SK-N-SH (cell line): ENCODE measurements around the gene RASGRP4. TPM values are rescaled to one million over a fixed set of nuclear protein-coding genes. Genes with fewer than 3 reads are reported as not detected.

Experiments
- CTCF ChIA-PET: fragments of 300-600, 350-600 bp; formaldehyde crosslinking; extraction: SDS; loops from one replicate; lab custom pipeline; 2021; lab: Yijun Ruan, JAX
- POLR2A ChIA-PET: fragments of 350-600 bp; sonication (Branson Sonifier 250); formaldehyde crosslinking; extraction: SDS; loops from one replicate; lab custom pipeline; 2020; ENCODE audit warnings: antibody characterized with exemption, inconsistent platforms; lab: Yijun Ruan, JAX
- DNase-seq: peaks from one replicate; pipeline ENCODE4 v3.0.0; 2012
- H2AFZ ChIP-seq: fragments of 200-600 bp; sonication (generic); 2 replicates; pipeline ENCODE4 v1.8.1; 2016; ENCODE audit warnings: antibody characterized with exemption, mild to moderate bottlenecking, low read depth
- H3F3A ChIP-seq: fragments of 200-600 bp; sonication (generic); replicated peaks from 2 replicates; pipeline ENCODE3; 2016; ENCODE audit warnings: antibody characterized with exemption, mild to moderate bottlenecking; ENCODE audit not compliant: insufficient read depth
- H3K27ac ChIP-seq, 2 experiments: fragments of 200-500 bp in 1 of 2; fragments of 200-600 bp in 1 of 2; sonication (Bioruptor generic) in 1 of 2; sonication (generic), shearing (Covaris generic) in 1 of 2; 2 replicates each; pipeline versions ENCODE4 v1.5.1 to v1.6.1; 2014 to 2016; ENCODE audit warnings: low read depth in 2 of 2, inconsistent platforms in 1 of 2, low read length in 1 of 2, mild to moderate bottlenecking in 1 of 2, mixed read lengths in 1 of 2
- H3K27me3 ChIP-seq: fragments of 200-600 bp; sonication (generic), shearing (Covaris generic); 2 replicates; pipeline ENCODE4 v1.6.1; 2016; ENCODE audit warnings: mixed run types; ENCODE audit not compliant: insufficient read depth
- H3K36me3 ChIP-seq, 2 experiments: fragments of 200-500 bp in 1 of 2; fragments of 200-600 bp in 1 of 2; sonication (Bioruptor generic) in 1 of 2; sonication (generic) in 1 of 2; replicated peaks in 1 of 2; 2 replicates each; pipeline versions ENCODE3 to v1.5.1; 2014 to 2016; ENCODE audit warnings: low read length in 1 of 2, mild to moderate bottlenecking in 1 of 2; ENCODE audit not compliant: insufficient read depth in 2 of 2, control insufficient read depth in 1 of 2
- H3K4me1 ChIP-seq, 2 experiments: fragments of 200-500 bp in 1 of 2; fragments of 200-600 bp in 1 of 2; sonication (Bioruptor generic) in 1 of 2; sonication (generic), shearing (Covaris generic) in 1 of 2; 2 replicates each; pipeline versions ENCODE4 v1.5.1 to v1.6.1; 2014 to 2016; ENCODE audit warnings: low read depth in 1 of 2, low read length in 1 of 2, mixed run types in 1 of 2; ENCODE audit not compliant: insufficient read depth in 2 of 2, control insufficient read depth in 1 of 2
- H3K4me2 ChIP-seq: fragments of 200-600 bp; sonication (generic), shearing (Covaris generic); 2 replicates; pipeline ENCODE4 v1.6.1; 2017; ENCODE audit warnings: mixed run types
- H3K4me3 ChIP-seq, 2 experiments: fragments of 200-500 bp in 1 of 2; fragments of 200-600 bp in 1 of 2; sonication (Bioruptor generic) in 1 of 2; sonication (generic), shearing (Covaris generic) in 1 of 2; 2 replicates each; pipeline versions ENCODE4 v1.5.1 to v1.8.1; 2014 to 2016; ENCODE audit warnings: low read depth in 2 of 2, inconsistent platforms in 1 of 2, low read length in 1 of 2, mild to moderate bottlenecking in 1 of 2, mixed read lengths in 1 of 2, moderate library complexity in 1 of 2
- H3K79me2 ChIP-seq: fragments of 200-600 bp; sonication (generic); 2 replicates; pipeline ENCODE4 v1.8.1; 2017; ENCODE audit warnings: mild to moderate bottlenecking; ENCODE audit not compliant: insufficient read depth
- H3K9ac ChIP-seq: fragments of 200-600 bp; sonication (generic); 2 replicates; pipeline ENCODE4 v1.6.1; 2017; ENCODE audit warnings: mixed run types
- H3K9me2 ChIP-seq: fragments of 200-600 bp; sonication (generic); 2 replicates; pipeline ENCODE4 v1.6.1; 2017; ENCODE audit warnings: mixed run types
- H3K9me3 ChIP-seq: fragments of 200-600 bp; sonication (generic); 2 replicates; pipeline ENCODE4 v1.6.1; 2017; ENCODE audit warnings: mixed run types, mild to moderate bottlenecking, moderate library complexity
- H4K20me1 ChIP-seq: fragments of 200-600 bp; sonication (generic); 2 replicates; pipeline ENCODE4 v1.6.1; 2017; ENCODE audit warnings: mild to moderate bottlenecking, mixed run types; ENCODE audit not compliant: insufficient read depth
- ELF1 ChIP-seq: IDR thresholded peaks from 2 replicates; pipeline ENCODE4 v1.4.0; 2012
- EZH2phosphoT487 ChIP-seq: fragments of 200-600 bp; sonication (generic); IDR thresholded peaks from 2 replicates; pipeline ENCODE4 v1.6.1; 2017; ENCODE audit warnings: low read depth, mixed run types, mild to moderate bottlenecking, antibody characterized with exemption, moderate library complexity, borderline replicate concordance
- FOXJ3 ChIP-seq: sonication (generic); formaldehyde crosslinking; IDR thresholded peaks from 2 replicates; pipeline ENCODE4 v1.5.1; 2020; ENCODE audit warnings: mild to moderate bottlenecking, missing genetic modification reagents
- FOXM1 ChIP-seq: IDR thresholded peaks from 2 replicates; pipeline ENCODE4 v1.4.0; 2012; ENCODE audit warnings: low read depth, mild to moderate bottlenecking
- GATA2 ChIP-seq: sonication (generic); formaldehyde crosslinking; IDR thresholded peaks from 2 replicates; pipeline ENCODE4 v1.5.0; 2020; ENCODE audit warnings: mild to moderate bottlenecking, missing genetic modification reagents
- JUND ChIP-seq: IDR thresholded peaks from 2 replicates; pipeline ENCODE4 v1.4.0; 2012
- MXI1 ChIP-seq: IDR thresholded peaks from 2 replicates; pipeline ENCODE4 v1.6.1; 2012; ENCODE audit warnings: mild to moderate bottlenecking, low read depth, low read length, improper control_type of control experiment
- POLR2AphosphoS5 ChIP-seq: IDR thresholded peaks from 2 replicates; pipeline ENCODE4 v1.6.1; 2012; ENCODE audit warnings: low read depth, low read length
- RAD21 ChIP-seq: IDR thresholded peaks from 2 replicates; pipeline ENCODE4 v1.6.1; 2012; ENCODE audit warnings: mild to moderate bottlenecking, low read length
- RFX5 ChIP-seq: IDR thresholded peaks from 2 replicates; pipeline ENCODE4 v1.6.1; 2012; ENCODE audit warnings: mild to moderate bottlenecking, improper control_type of control experiment, low read length
- TAF1 ChIP-seq: IDR thresholded peaks from 2 replicates; pipeline ENCODE4 v1.6.1; 2012; ENCODE audit warnings: low read depth, mild to moderate bottlenecking, low read length, moderate library complexity, borderline replicate concordance
- TCF12 ChIP-seq: IDR thresholded peaks from 2 replicates; pipeline ENCODE4 v1.4.0; 2012
- WGBS: methylation state at CpG from one replicate; pipeline ENCODE4 v1.1.6; 2017; ENCODE audit warnings: low lambda C conversion rate; 5-methylcytosine and 5-hydroxymethylcytosine counted together
- polyA plus RNA-seq, 3 experiments: library from polyadenylated mRNA; depleted of rRNA; stranded (reverse); fragments of >200 nt; gene quantifications; 2 replicates each; pipeline ENCODE4 v1.2.3, GENCODE V29; 2012
- TF ChIP-seq, protein P1 (sequence below): fragments of 200-600 bp; sonication (generic); IDR thresholded peaks from 2 replicates; pipeline ENCODE4 v1.6.1; 2017; ENCODE audit warnings: antibody characterized with exemption, mild to moderate bottlenecking, moderate library complexity
- TF ChIP-seq, protein P2 (sequence below): fragments of 150-350 bp; IDR thresholded peaks from 2 replicates; pipeline ENCODE4 v1.6.1; 2016; ENCODE audit warnings: mild to moderate bottlenecking, low read depth, low read length
- TF ChIP-seq, protein P3 (sequence below): IDR thresholded peaks from 2 replicates; pipeline ENCODE4 v1.4.0; 2012; ENCODE audit warnings: low read depth, borderline replicate concordance
- TF ChIP-seq, protein P4 (sequence below): fragments of 150-350 bp; IDR thresholded peaks from 2 replicates; pipeline ENCODE4 v1.6.1; 2017; ENCODE audit warnings: antibody characterized with exemption, low read length, low read depth, borderline replicate concordance

Gene RASGRP4
- polyA plus RNA-seq, 1 of the 3 experiments (the other 2 are of a cell fraction) = not detected

DNA sequence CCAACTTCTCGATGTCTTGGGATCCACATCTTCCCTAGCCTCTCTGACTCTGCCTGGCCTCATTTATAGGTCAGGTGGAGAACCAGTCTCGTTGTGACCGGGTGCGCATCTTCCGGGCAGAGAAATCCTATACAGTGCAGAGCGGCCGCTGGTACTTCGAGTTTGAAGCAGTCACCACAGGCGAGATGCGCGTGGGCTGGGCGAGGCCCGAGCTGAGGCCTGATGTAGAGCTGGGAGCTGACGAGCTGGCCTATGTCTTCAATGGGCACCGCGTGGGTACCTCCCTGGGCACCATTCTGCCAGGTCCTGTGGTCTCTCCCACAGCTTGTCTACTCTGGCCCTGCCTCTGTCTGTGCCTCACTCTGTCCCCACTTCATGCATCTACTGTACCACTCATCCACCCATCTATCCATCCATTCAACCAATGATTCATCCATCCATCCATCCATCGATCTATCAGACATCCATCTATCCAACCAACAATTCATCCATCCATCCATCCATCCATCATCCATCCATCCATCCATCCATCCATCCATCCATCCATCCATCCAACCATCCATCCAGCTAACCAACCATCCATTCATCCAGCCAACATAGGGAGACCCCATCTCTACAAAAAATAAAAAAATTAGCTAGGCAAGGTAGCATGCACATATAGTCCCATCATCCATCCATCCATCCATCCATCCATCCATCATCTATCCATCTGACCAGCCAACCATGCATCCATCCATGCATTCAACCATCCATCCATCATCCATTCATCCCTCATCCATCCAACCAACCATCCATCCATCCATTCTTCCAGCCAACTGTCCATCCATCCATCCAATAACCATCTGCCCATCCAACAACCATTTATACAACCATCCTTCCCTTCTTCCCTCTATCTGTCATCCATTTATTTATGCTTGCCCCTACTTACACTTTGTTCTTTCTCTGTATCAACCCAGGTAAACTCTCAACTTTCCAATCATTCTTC, 41.8 kb upstream of the RASGRP4 start (continued):
- TF ChIP-seq FOXM1 (no peak), MXI1 (no peak), RFX5 (no peak), POLR2AphosphoS5 (no peak), TCF12 (no peak)
- TF ChIP-seq, protein P1, sequence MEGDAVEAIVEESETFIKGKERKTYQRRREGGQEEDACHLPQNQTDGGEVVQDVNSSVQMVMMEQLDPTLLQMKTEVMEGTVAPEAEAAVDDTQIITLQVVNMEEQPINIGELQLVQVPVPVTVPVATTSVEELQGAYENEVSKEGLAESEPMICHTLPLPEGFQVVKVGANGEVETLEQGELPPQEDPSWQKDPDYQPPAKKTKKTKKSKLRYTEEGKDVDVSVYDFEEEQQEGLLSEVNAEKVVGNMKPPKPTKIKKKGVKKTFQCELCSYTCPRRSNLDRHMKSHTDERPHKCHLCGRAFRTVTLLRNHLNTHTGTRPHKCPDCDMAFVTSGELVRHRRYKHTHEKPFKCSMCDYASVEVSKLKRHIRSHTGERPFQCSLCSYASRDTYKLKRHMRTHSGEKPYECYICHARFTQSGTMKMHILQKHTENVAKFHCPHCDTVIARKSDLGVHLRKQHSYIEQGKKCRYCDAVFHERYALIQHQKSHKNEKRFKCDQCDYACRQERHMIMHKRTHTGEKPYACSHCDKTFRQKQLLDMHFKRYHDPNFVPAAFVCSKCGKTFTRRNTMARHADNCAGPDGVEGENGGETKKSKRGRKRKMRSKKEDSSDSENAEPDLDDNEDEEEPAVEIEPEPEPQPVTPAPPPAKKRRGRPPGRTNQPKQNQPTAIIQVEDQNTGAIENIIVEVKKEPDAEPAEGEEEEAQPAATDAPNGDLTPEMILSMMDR = no peak
- TF ChIP-seq, protein P2, sequence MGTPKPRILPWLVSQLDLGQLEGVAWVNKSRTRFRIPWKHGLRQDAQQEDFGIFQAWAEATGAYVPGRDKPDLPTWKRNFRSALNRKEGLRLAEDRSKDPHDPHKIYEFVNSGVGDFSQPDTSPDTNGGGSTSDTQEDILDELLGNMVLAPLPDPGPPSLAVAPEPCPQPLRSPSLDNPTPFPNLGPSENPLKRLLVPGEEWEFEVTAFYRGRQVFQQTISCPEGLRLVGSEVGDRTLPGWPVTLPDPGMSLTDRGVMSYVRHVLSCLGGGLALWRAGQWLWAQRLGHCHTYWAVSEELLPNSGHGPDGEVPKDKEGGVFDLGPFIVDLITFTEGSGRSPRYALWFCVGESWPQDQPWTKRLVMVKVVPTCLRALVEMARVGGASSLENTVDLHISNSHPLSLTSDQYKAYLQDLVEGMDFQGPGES = no peak

DNA sequence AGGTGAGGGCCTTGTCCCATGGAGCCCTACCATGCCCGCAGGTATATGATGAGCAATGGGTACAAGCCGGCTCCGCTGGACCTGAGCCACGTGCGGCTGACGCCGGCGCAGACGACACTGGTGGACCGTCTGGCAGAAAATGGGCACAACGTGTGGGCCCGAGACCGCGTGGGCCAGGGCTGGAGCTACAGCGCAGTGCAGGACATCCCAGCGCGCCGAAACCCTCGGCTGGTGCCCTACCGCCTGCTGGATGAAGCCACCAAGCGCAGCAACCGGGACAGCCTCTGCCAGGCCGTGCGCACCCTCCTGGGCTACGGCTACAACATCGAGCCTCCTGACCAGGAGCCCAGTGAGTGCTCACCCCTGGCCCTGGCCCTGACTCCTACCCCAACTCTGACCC, 40.0 kb upstream of the RASGRP4 start:
- H3K9ac ChIP-seq = no peak overlapping the region
- TF ChIP-seq EZH2phosphoT487 (no peak), GATA2 (CRISPR knock-in tag) (no peak), TAF1 (no peak), JUND (no peak), RAD21 (no peak), FOXJ3 (no peak), FOXM1 (no peak), ELF1 (no peak)
- TF ChIP-seq, protein P3, sequence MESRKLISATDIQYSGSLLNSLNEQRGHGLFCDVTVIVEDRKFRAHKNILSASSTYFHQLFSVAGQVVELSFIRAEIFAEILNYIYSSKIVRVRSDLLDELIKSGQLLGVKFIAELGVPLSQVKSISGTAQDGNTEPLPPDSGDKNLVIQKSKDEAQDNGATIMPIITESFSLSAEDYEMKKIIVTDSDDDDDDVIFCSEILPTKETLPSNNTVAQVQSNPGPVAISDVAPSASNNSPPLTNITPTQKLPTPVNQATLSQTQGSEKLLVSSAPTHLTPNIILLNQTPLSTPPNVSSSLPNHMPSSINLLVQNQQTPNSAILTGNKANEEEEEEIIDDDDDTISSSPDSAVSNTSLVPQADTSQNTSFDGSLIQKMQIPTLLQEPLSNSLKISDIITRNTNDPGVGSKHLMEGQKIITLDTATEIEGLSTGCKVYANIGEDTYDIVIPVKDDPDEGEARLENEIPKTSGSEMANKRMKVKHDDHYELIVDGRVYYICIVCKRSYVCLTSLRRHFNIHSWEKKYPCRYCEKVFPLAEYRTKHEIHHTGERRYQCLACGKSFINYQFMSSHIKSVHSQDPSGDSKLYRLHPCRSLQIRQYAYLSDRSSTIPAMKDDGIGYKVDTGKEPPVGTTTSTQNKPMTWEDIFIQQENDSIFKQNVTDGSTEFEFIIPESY = no peak
- TF ChIP-seq, protein P4, sequence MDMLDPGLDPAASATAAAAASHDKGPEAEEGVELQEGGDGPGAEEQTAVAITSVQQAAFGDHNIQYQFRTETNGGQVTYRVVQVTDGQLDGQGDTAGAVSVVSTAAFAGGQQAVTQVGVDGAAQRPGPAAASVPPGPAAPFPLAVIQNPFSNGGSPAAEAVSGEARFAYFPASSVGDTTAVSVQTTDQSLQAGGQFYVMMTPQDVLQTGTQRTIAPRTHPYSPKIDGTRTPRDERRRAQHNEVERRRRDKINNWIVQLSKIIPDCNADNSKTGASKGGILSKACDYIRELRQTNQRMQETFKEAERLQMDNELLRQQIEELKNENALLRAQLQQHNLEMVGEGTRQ = no peak
- H3K9me3 ChIP-seq = no peaks in the 10 kb centered on the region
- POLR2A ChIA-PET = no interaction called here
- no peaks in the 10 kb centered on the region for H3F3A ChIP-seq
- no peak for DNase-seq
- CTCF ChIA-PET = no interaction called here
- no peaks in the 10 kb centered on the region for H4K20me1 ChIP-seq
- no peak overlapping the region for H3K4me2 ChIP-seq
- WGBS = 79% methylated on average over 15 of the region's 26 CpGs
- H3K4me1 ChIP-seq = no peaks in the 10 kb centered on the region
- no peaks in the 10 kb centered on the region for H3K9me2 ChIP-seq
- no peak overlapping the region for H3K27ac ChIP-seq
- H3K4me3 ChIP-seq = no peak overlapping the region
- H3K79me2 ChIP-seq = no peaks in the 10 kb centered on the region
- H2AFZ ChIP-seq = no peak overlapping the region
- H3K27me3 ChIP-seq = peaks cover 8% of the 10 kb centered on the region; the same call in 1 of the 2 replicates
- no peaks in the 10 kb centered on the region for H3K36me3 ChIP-seq
